GM23338 (cell line): ENCODE results near the gene THBS2. TPM values are rescaled to one million over a fixed set of nuclear protein-coding genes. Genes with fewer than 3 reads are reported as not detected.

Source experiments
- ATAC-seq: fragments of 200-7000 bp; cut with Tn5 transposase; 3 replicates; pipeline ENCODE4 v1.9.1; 2020
- DNase-seq: peaks from one replicate; pipeline ENCODE4 v3.0.0-alpha.2; 2015; ENCODE audit warnings: low spot score
- H2AFZ ChIP-seq: fragments of 200-600 bp; sonication (generic); 2 replicates; pipeline ENCODE4 v1.8.0; 2016; ENCODE audit warnings: antibody characterized with exemption, mild to moderate bottlenecking, moderate library complexity
- H3F3A ChIP-seq: fragments of 200-600 bp; sonication (generic); replicated peaks from 2 replicates; pipeline ENCODE4 v1.8.0; 2017; ENCODE audit warnings: antibody characterized with exemption, mixed run types, low read depth
- H3K27ac ChIP-seq: fragments of 200-600 bp; sonication (generic); 2 replicates; pipeline ENCODE4 v1.6.1; 2016; ENCODE audit warnings: low read depth
- H3K27me3 ChIP-seq: fragments of 200-600 bp; sonication (generic); 2 replicates; pipeline ENCODE4 v1.8.0; 2016; ENCODE audit warnings: mild to moderate bottlenecking, mixed run types, moderate library complexity; ENCODE audit not compliant: insufficient read depth
- H3K36me3 ChIP-seq: fragments of 200-600 bp; sonication (generic); 2 replicates; pipeline ENCODE4 v1.8.0; 2016; ENCODE audit warnings: mild to moderate bottlenecking; ENCODE audit not compliant: insufficient read depth
- H3K4me1 ChIP-seq: fragments of 200-600 bp; sonication (generic); 2 replicates; pipeline ENCODE4 v1.8.0; 2016; ENCODE audit warnings: mild to moderate bottlenecking, moderate library complexity; ENCODE audit not compliant: insufficient read depth
- H3K4me2 ChIP-seq: fragments of 200-600 bp; sonication (generic); 2 replicates; pipeline ENCODE4 v1.7.1; 2017; ENCODE audit warnings: mixed run types
- H3K4me3 ChIP-seq: fragments of 200-600 bp; sonication (generic); 2 replicates; pipeline ENCODE4 v1.6.1; 2016; ENCODE audit warnings: mixed run types
- H3K79me2 ChIP-seq: fragments of 200-600 bp; sonication (generic); replicated peaks from 2 replicates; pipeline ENCODE4 v1.8.0; 2017; ENCODE audit warnings: mild to moderate bottlenecking; ENCODE audit not compliant: insufficient read depth
- H3K9me2 ChIP-seq: fragments of 200-600 bp; sonication (generic); 2 replicates; pipeline ENCODE4 v1.8.0; 2017; ENCODE audit not compliant: insufficient read depth
- H4K20me1 ChIP-seq: fragments of 200-600 bp; sonication (generic); replicated peaks from 2 replicates; pipeline ENCODE4 v1.8.0; 2017; ENCODE audit warnings: mild to moderate bottlenecking; ENCODE audit not compliant: insufficient read depth
- H3K27ac Mint-ChIP-seq: 2 replicates; pipeline ENCODE4 v1.8.0; 2020; ENCODE audit warnings: inconsistent platforms, mild to moderate bottlenecking, moderate library complexity, mixed read lengths
- H3K27me3 Mint-ChIP-seq: 3 replicates; pipeline ENCODE4 v1.8.0; 2022; ENCODE audit warnings: low read depth, mild to moderate bottlenecking, moderate library complexity, mixed read lengths, inconsistent platforms; ENCODE audit not compliant: insufficient read depth, poor library complexity
- H3K36me3 Mint-ChIP-seq: 3 replicates; pipeline ENCODE4 v1.8.0; 2021; ENCODE audit warnings: low read depth, mild to moderate bottlenecking, inconsistent platforms, moderate library complexity, mixed read lengths
- H3K4me1 Mint-ChIP-seq: 3 replicates; pipeline ENCODE4 v1.8.0; 2020; ENCODE audit warnings: mild to moderate bottlenecking, inconsistent platforms, mixed read lengths
- H3K4me3 Mint-ChIP-seq: 3 replicates; pipeline ENCODE4 v1.8.0; 2021; ENCODE audit warnings: moderate library complexity, mild to moderate bottlenecking, inconsistent platforms, mixed read lengths
- H3K9me3 Mint-ChIP-seq: 3 replicates; pipeline ENCODE4 v1.8.0; 2020; ENCODE audit warnings: moderate library complexity, mild to moderate bottlenecking, inconsistent platforms, mixed read lengths
- CREB1 ChIP-seq: fragments of 250-450 bp; sonication (Bioruptor Pico); IDR thresholded peaks from 2 replicates; pipeline ENCODE4 v1.5.0; 2020; ENCODE audit warnings: low read depth, mild to moderate bottlenecking, moderate library complexity
- ETS1 ChIP-seq: IDR thresholded peaks from 2 replicates; pipeline ENCODE4 v1.6.1; 2016; ENCODE audit warnings: antibody characterized with exemption
- EZH2 ChIP-seq: fragments of 200-600 bp; sonication (generic); IDR thresholded peaks from one replicate; pipeline ENCODE4 v1.8.0; 2017; ENCODE audit warnings: antibody characterized with exemption, mild to moderate bottlenecking, low read depth; ENCODE audit not compliant: unreplicated experiment
- EZH2phosphoT487 ChIP-seq: fragments of 200-600 bp; sonication (generic); IDR thresholded peaks from one replicate; pipeline ENCODE4 v1.8.1; 2018; ENCODE audit warnings: antibody characterized with exemption; ENCODE audit not compliant: unreplicated experiment
- JUNB ChIP-seq: IDR thresholded peaks from one replicate; pipeline ENCODE4 v1.6.1; 2016; ENCODE audit warnings: antibody characterized with exemption; ENCODE audit not compliant: unreplicated experiment
- POLR2AphosphoS5 ChIP-seq: IDR thresholded peaks from 2 replicates; pipeline ENCODE4 v1.6.1; 2016; ENCODE audit warnings: antibody characterized with exemption, low read depth
- STAT1 ChIP-seq: IDR thresholded peaks from one replicate; pipeline ENCODE4 v1.6.1; 2016; ENCODE audit warnings: antibody characterized with exemption; ENCODE audit not compliant: unreplicated experiment
- ZNF114 ChIP-seq: fragments of 250-450 bp; sonication (Bioruptor Pico); IDR thresholded peaks from 2 replicates; pipeline ENCODE4 v1.5.0; 2020; ENCODE audit warnings: mild to moderate bottlenecking, moderate library complexity
- ZNF331 ChIP-seq: fragments of 250-450 bp; sonication (Bioruptor Pico); IDR thresholded peaks from 2 replicates; pipeline ENCODE4 v1.5.0; 2020; ENCODE audit warnings: low read depth, mild to moderate bottlenecking, moderate library complexity
- polyA plus RNA-seq: library from polyadenylated mRNA; unstranded; fragments of >200 nt; fragmentation: Nextera tagmentation; extraction: Ambion mirVana; gene quantifications from 2 replicates; pipeline ENCODE4 v1.2.1, GENCODE V29; 2016
- total RNA-seq: library from RNA; depleted of rRNA; stranded (reverse); fragments of >200 nt; shearing (Covaris generic); gene quantifications from 2 replicates; pipeline ENCODE4 v1.2.3, GENCODE V29; 2014
- TF ChIP-seq, protein P1 (sequence below): IDR thresholded peaks from one replicate; pipeline ENCODE4 v1.6.1; 2018; ENCODE audit warnings: antibody characterized with exemption; ENCODE audit not compliant: unreplicated experiment

Gene THBS2
- total and polyA plus RNA-seq, 2 experiments from 2014 or later, result 7.9 to 44.7 TPM

- TF ChIP-seq, protein P1, sequence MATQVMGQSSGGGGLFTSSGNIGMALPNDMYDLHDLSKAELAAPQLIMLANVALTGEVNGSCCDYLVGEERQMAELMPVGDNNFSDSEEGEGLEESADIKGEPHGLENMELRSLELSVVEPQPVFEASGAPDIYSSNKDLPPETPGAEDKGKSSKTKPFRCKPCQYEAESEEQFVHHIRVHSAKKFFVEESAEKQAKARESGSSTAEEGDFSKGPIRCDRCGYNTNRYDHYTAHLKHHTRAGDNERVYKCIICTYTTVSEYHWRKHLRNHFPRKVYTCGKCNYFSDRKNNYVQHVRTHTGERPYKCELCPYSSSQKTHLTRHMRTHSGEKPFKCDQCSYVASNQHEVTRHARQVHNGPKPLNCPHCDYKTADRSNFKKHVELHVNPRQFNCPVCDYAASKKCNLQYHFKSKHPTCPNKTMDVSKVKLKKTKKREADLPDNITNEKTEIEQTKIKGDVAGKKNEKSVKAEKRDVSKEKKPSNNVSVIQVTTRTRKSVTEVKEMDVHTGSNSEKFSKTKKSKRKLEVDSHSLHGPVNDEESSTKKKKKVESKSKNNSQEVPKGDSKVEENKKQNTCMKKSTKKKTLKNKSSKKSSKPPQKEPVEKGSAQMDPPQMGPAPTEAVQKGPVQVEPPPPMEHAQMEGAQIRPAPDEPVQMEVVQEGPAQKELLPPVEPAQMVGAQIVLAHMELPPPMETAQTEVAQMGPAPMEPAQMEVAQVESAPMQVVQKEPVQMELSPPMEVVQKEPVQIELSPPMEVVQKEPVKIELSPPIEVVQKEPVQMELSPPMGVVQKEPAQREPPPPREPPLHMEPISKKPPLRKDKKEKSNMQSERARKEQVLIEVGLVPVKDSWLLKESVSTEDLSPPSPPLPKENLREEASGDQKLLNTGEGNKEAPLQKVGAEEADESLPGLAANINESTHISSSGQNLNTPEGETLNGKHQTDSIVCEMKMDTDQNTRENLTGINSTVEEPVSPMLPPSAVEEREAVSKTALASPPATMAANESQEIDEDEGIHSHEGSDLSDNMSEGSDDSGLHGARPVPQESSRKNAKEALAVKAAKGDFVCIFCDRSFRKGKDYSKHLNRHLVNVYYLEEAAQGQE, result no peak
- TF ChIP-seq EZH2phosphoT487, result no peak
- no peak for TF ChIP-seq JUNB
- TF ChIP-seq EZH2, result no peak
These were observed 6.2 kb downstream of the THBS2 start (continued) for GRCh38 chr6:169247419-169247818.

- no peaks in the 10 kb centered on the region; the same call in 1 of the 2 replicates for H4K20me1 ChIP-seq
- no peak overlapping the region for H3K4me3 Mint-ChIP-seq
These were observed 7.2 kb downstream of the THBS2 start for GRCh38 chr6:169246445-169246844.

More at GRCh38 chr6:169246445-169246844, 7.2 kb downstream of the THBS2 start:
- TF ChIP-seq, protein P1, result no peak
- TF ChIP-seq ETS1 (no peak), ZNF114 (CRISPR knock-in tag) (no peak), ZNF331 (CRISPR knock-in tag) (no peak), STAT1 (no peak), CREB1 (CRISPR knock-in tag) (no peak), POLR2AphosphoS5 (no peak), JUNB (no peak)
- no peak overlapping the region for H3K27ac ChIP-seq
- peaks cover 12% of the 10 kb centered on the region; the same call in 1 of the 2 replicates for H3K36me3 ChIP-seq
- peaks cover 9% of the 10 kb centered on the region for H3K4me1 ChIP-seq
- no peaks in the 10 kb centered on the region for H3K27me3 ChIP-seq
- H3K9me2 ChIP-seq, result peaks cover 6% of the 10 kb centered on the region; the same call in 1 of the 2 replicates
- ATAC-seq, result no peak
- H3K4me2 ChIP-seq, result no peak overlapping the region
- peaks cover 51% of the 10 kb centered on the region for H3K36me3 Mint-ChIP-seq
- H3K27me3 Mint-ChIP-seq, result peaks cover 2% of the 10 kb centered on the region
- H2AFZ ChIP-seq, result no peak overlapping the region
- no peak for DNase-seq
- peaks cover 9% of the 10 kb centered on the region for H3K79me2 ChIP-seq
- H3K9me3 Mint-ChIP-seq, result peaks cover 5% of the 10 kb centered on the region
- peaks cover 10% of the 10 kb centered on the region; the same call in 1 of the 2 replicates for H3F3A ChIP-seq
- no peak overlapping the region for H3K27ac Mint-ChIP-seq
- peaks cover 14% of the 10 kb centered on the region for H3K4me1 Mint-ChIP-seq
- H3K4me3 ChIP-seq, result no peak overlapping the region
